A204.1 (cell line): Measurements from ENCODE around the gene KCNN3.
A peak's percentile ranks its signal among the peaks of the same experiment; 100 is the strongest.

Experiments
- FAIRE-seq: peaks from 2 replicates; lab custom pipeline; 2012; peaks lifted over from hg19 to GRCh38; lab: Jason Lieb, UNC

Gene KCNN3

DNA sequence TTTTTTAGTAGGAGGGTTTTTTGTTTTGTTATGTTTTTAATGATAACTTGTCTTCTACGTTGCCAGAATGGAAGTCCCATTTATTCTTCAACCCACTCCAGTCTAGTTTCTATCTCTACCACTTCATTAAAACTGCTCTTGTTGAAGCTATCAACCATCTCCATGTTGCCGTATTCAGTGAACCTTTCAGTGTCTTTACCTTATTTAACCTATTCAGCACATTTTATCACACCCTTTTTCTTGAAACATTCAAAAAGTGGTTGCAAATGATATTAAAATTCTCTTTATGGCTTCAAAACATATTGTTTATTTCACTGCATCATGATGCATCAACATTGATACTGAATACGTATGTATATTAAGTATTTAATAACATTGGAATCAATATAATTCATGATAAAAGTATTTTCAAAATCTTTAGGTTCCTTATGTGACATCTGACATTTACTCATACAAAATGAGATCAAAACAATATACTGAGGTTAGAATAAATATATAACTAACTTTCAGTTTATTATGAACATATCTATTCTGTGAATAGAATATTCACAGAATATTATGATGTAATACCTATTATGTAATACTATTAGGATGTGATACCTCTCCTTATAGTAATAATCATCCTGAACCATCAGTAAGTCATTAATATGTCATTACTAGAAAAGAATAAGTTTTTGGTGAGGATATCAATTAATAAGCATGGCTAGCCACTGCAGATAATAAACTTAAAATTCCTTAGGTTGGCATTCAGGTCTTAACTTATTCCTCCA, 210.1 kb downstream of the KCNN3 start:
- FAIRE-seq: peak; percentile 11

DNA sequence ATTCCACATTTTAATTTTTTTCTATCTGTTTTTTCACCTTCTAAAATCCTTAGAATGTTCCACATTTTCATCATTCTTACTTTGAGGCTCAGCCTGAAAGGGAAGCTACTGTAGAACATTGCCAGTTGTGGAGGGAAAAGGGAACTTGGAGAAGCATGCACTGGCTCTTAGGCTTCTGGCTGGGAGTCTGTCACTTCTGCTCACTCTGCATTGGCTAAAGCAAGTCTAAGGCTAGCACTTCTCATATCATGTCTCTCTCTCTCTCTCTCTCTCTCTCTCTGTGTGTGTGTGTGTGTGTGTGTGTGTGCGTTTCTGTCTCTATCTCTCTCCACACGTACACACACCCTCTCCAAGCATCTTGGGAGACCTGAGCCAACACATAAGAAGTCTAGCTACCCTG, 212.5 kb downstream of the KCNN3 start:
- no peak for FAIRE-seq

DNA sequence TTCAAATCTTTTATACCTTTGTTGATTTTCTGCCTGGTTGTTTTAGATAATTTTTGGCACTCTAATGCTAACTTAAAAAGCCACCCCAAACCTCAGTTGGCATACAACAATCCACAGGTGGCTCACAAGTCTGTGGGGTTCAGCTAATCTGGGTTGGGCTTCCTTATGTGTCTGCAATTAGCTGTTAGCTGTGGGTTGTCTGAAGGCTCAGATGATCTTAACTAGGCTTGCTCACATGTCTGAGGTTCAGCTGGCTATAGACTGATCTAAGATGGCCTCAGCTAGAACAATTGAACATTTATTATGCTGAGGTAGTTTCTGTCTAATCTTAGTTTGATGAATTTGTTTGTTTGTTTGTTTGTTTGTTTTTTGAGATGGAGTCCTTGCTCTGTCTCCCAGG, 217.2 kb downstream of the KCNN3 start:
- FAIRE-seq: no peak
